HG02759 (cell line): ENCODE measurements around the gene NCS1.

ENCODE experiments used
- ATAC-seq: cut with Tn5 transposase; IDR thresholded peaks from one replicate; pipeline ENCODE4 v1.9.1; 2021; ENCODE audit warnings: mild to moderate bottlenecking, moderate library complexity; ENCODE audit not compliant: unreplicated experiment

Gene NCS1

DNA sequence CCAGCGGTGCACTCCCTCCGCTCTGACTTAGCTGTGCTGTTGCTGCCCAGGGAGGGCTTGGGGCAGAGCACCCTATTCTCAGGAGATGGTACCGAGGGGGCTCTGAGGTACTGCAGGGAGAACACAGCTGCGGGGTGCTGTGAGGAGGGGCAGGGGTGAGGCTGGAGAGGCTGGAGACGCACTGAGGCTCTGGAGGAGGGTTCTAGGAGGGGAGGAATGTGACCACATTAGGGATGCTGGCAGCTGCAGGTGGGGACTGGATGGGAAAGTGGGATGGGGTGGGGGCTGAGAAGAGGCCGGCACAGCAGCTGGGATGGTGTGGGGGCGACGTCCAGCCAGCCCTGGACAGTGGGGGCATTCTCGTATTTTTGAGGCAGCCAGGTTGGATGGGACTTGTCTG is 20.9 kb downstream of the NCS1 start:
- no peak for ATAC-seq

DNA sequence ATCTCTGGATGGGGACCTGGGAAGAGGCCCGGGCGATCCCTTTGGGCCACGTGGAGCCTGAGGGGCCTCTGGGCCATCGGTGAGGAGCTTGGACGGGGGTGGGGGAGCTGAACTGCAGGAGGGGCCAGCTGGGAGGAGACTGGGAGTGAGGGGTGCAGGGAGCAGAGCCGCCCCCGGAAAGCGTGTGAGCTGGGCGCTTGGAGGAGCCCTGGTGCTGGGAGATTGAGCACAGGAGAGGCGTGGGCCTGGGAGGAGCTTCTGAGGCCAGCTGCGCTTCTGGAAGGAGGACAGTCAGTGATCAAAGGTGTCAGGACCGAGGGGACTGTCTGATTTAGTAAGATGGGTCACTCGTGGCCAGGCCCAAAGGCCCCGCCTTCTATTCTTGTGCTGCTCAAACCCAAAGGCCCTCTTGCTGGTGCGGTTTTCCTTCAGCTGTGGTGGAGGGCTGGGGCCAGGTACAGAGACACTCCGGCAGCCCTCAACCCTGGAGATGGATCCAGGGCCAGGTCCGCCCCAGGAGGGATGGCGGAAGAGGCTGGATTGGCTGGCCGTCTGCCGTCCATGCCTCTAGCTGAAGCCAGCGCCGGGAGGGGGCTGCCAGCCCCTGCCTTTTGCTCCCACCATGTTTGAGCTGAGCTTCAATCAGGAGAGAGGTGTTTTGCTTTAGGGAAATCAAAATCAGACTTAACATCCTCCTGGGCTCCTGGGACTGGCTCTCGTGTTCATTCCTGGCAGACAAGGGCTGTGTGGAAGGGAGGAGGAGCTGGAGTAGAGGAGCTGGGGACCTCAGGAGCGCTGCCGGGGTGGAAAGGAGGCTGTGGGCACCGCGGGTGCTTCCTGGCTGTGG is 21.6 kb downstream of the NCS1 start:
- ATAC-seq: no peak

GRCh38 chr9:130194378-130194932 is 22.3 kb downstream of the NCS1 start:
- ATAC-seq: no peak

GRCh38 chr9:130195638-130196037 is 23.4 kb downstream of the NCS1 start:
- ATAC-seq: no peak

GRCh38 chr9:130196643-130197042 is 24.4 kb downstream of the NCS1 start:
- ATAC-seq: no peak

GRCh38 chr9:130197386-130197785 is 25.2 kb downstream of the NCS1 start:
- no peak for ATAC-seq

DNA sequence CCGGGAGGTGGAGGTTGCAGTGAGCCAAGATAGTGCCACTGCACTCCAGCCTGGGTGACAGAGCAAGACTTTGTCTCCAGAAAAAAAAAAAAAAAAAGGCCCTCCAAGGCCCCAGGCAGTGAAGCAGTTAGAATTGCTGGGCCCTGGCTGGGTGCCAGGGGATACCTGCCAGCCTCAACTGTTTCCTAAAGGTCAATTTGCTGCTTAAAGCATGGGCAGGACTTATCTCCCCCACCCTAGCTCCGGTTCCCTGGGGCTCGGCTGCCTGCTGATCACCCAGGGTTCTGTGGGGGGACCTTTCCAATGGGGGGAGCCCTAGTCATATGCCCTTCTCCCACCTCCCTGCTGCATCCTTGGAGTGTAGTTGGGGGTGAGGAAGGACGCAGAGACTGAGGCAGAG is 25.7 kb downstream of the NCS1 start:
- ATAC-seq: no peak

DNA sequence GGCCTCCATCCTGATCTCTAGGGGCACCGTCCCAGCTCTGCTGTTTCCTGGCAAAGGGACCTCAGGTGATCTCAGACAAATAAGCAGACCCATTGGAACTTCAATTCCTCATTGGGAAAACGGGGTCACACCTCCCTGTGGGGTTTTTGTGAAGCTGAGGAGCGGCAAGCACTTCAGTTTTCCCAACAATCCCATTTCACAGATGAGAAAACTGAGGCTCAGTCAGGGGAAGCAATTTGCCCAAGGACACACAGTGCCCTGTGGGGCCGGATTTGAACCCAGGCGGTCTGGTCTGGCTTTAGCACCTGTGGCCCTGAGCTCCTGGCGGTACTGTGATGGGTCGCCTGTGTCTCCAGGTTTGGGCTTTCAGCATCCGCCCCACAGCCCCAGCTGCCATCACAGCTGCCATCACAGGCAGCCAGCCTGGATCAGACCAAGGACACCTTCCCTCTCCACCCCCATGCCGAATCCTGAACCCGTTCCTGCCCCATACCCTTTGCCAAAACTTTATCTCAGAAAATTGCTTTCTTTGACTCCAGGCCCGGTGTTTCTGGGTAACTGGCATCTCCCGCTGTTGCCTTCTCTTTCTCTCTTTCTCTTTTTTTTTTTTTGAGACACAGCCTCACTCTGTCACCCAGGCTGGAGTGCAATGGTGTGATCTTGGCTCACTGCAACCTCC is 26.4 kb downstream of the NCS1 start:
- no peak for ATAC-seq

- ATAC-seq: no peak
Observed at GRCh38 chr9:130199605-130200004, 27.4 kb downstream of the NCS1 start.

- no peak for ATAC-seq
Observed at GRCh38 chr9:130200038-130200849, 28.0 kb downstream of the NCS1 start.

GRCh38 chr9:130201399-130201873 is 29.2 kb downstream of the NCS1 start:
- ATAC-seq: no peak

- no peak for ATAC-seq
Observed at GRCh38 chr9:130201974-130202373, 29.8 kb downstream of the NCS1 start.

DNA sequence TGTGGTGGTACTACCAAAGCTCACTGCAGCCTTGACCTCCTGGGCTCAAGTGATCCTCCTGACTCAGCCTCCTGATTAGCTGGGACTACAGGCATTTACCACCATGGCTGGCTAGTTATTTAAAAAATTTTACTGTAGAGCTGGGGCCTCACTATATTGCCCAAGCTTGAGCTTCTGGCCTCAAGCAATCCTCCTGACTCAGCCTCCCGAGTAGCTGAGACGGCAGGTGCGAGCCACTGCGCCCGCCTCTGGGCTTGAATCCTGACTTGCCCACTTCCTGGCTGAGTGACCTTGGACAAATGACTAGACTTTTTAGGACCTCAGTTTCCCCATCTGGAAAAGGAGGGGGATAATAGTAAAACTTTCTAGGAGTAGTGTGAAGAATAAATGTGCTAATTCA is 32.1 kb downstream of the NCS1 start:
- no peak for ATAC-seq

DNA sequence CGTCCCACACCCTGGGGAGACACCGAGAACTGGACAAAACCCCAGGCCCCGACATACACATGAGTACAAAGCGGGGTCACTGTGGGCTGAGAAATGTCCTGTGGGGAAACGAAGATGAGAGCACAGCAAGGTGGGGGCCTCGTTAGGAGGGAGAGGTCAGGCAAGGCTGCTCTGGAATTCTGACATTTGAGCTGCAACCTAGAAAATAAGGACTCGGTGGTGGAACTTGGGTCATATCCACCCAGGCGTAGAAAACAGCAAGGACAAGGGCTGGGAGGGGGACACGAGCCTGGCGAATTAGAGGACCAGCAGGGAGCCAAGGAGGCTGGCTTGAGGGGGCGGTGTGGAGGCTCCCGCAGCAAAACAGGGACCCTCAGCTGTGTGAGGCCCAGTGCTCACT is 32.8 kb downstream of the NCS1 start:
- ATAC-seq: no peak

DNA sequence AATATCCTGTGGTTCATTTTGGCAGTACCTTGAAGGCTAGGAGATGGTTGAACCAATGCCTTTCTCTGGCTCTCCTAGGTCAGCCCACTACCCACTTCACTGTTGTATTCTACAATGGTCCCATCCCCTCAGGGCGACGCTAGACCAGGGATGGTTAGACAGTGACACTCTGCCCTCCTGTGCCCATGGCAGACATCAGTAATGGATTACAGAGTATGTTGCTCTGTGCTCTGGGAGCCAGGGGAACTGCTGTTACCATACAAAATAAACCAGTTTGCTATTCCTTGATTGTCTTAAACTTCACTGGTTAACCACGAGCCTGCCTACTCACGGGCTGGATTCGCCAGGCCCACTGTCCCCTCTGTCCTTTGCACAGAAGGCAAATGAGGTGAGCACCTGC is 33.7 kb downstream of the NCS1 start:
- no peak for ATAC-seq

DNA sequence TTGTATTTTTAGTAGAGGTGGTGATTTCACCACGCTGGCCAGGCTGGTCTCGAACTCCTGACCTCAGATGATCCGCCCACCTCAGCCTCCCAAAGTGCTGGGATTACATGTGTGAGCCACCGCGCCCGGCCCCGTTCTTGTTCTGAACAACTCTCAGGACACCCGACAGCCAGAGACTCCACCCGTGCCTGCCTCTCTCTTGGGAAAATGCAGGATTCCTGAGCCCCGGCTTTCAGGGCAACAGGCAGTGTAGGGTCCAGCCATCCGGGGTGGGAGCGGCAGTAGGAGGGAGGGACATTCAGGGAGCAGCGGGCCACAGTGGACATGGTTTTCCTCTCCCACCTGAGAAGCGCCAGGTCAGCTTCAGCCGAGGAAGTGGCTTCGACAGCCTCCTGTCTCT is 34.4 kb downstream of the NCS1 start:
- no peak for ATAC-seq

GRCh38 chr9:130207241-130207992 is 35.2 kb downstream of the NCS1 start:
- no peak for ATAC-seq

DNA sequence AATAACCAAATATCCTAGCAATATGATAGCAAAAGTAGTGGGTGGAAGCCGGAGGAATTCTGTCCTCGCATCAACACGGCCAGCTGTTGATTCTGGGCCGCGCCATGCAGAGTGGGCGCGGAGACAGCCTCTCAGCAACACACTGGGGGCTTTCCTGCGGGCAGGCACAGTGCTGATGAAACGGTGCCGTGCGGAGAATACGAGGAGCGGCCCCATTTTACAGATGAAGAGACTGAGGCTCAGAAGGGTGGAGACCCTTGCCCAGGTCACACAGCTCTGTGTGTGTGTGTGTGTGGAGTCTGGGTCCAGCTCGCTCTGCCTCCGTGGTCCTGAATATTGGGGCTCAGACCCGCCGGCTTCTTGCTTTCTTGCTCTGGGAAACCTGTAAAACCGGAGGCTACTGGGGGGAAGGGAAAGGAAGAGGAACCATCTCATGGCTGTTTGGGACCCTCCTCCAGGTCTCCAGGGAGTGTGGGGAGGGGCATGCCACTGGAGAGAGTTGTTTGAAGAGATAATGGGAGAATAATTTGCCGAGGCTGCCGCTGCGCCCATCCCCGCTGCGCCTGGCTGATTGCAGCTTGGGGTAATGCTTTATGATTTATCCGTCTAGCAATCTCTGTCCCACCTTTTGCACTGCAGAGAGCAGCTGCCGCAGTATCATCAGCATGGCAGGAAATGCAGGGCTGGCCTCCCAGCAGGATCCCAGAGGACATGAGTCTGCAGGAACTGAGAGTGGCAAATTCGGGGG is 36.6 kb downstream of the NCS1 start:
- no peak for ATAC-seq

- ATAC-seq: no peak
Observed at GRCh38 chr9:130209422-130209821, 37.2 kb downstream of the NCS1 start.
